GM23248 (cell line): ENCODE data around the gene HNF1A. TPM values are rescaled to one million over a fixed set of nuclear protein-coding genes. Genes with fewer than 3 reads are reported as not detected.
A peak's percentile ranks its signal among the peaks of the same experiment; 100 is the strongest.

ENCODE experiments used
- DNase-seq: peaks from one replicate; pipeline ENCODE4 v3.0.0-alpha.2; 2015
- H2AFZ ChIP-seq: fragments of 200-600 bp; sonication (generic); 2 replicates; pipeline ENCODE4 v1.6.1; 2016; ENCODE audit warnings: antibody characterized with exemption
- H3F3A ChIP-seq: fragments of 200-600 bp; sonication (generic); 2 replicates; pipeline ENCODE4 v1.6.1; 2016; ENCODE audit warnings: mild to moderate bottlenecking, antibody characterized with exemption, mixed run types; ENCODE audit not compliant: insufficient read depth
- H3K27ac ChIP-seq: fragments of 200-600 bp; sonication (generic); 2 replicates; pipeline ENCODE4 v1.5.1; 2016; ENCODE audit warnings: mild to moderate bottlenecking
- H3K27me3 ChIP-seq: fragments of 200-600 bp; sonication (generic); replicated peaks from 2 replicates; pipeline ENCODE4 v1.6.1; 2016; ENCODE audit warnings: mild to moderate bottlenecking; ENCODE audit not compliant: insufficient read depth
- H3K36me3 ChIP-seq: fragments of 200-600 bp; sonication (generic); 2 replicates; pipeline ENCODE4 v1.6.1; 2016; ENCODE audit warnings: low read depth, mild to moderate bottlenecking
- H3K4me1 ChIP-seq: fragments of 200-600 bp; sonication (generic); 2 replicates; pipeline ENCODE4 v1.6.1; 2016; ENCODE audit warnings: mild to moderate bottlenecking; ENCODE audit not compliant: insufficient read depth
- H3K4me2 ChIP-seq: fragments of 200-600 bp; sonication (generic); one replicate; pipeline ENCODE4 v1.6.1; 2016; ENCODE audit warnings: mild to moderate bottlenecking; ENCODE audit not compliant: unreplicated experiment
- H3K4me3 ChIP-seq: fragments of 200-600 bp; sonication (generic); 2 replicates; pipeline ENCODE4 v1.5.1; 2016; ENCODE audit warnings: mild to moderate bottlenecking
- H3K79me2 ChIP-seq: fragments of 200-600 bp; sonication (generic); 2 replicates; pipeline ENCODE4 v1.6.1; 2016; ENCODE audit warnings: mild to moderate bottlenecking; ENCODE audit not compliant: insufficient read depth
- H3K9ac ChIP-seq: fragments of 200-600 bp; sonication (generic); 2 replicates; pipeline ENCODE4 v1.6.1; 2016; ENCODE audit warnings: mild to moderate bottlenecking
- H3K9me2 ChIP-seq: fragments of 200-600 bp; sonication (generic); 2 replicates; pipeline ENCODE4 v1.6.1; 2016; ENCODE audit warnings: mixed run types, mild to moderate bottlenecking, moderate library complexity; ENCODE audit not compliant: insufficient read depth
- H3K9me3 ChIP-seq: fragments of 200-600 bp; sonication (generic); one replicate; pipeline ENCODE4 v1.6.1; 2017; ENCODE audit warnings: low read depth
- H4K20me1 ChIP-seq: fragments of 200-600 bp; sonication (generic); 2 replicates; pipeline ENCODE4 v1.6.0; 2016; ENCODE audit not compliant: insufficient read depth
- EZH2 ChIP-seq: fragments of 200-600 bp; sonication (generic); IDR thresholded peaks from 2 replicates; pipeline ENCODE4 v1.6.1; 2018; ENCODE audit warnings: antibody characterized with exemption, mild to moderate bottlenecking; ENCODE audit not compliant: insufficient read depth, poor library complexity, severe bottlenecking
- EZH2phosphoT487 ChIP-seq: fragments of 200-600 bp; sonication (generic); IDR thresholded peaks from 2 replicates; pipeline ENCODE4 v1.6.1; 2018; ENCODE audit warnings: antibody characterized with exemption, moderate library complexity, mild to moderate bottlenecking, low read depth; ENCODE audit not compliant: insufficient read depth
- WGBS, 2 experiments: methylation state at CpG; one replicate each; pipeline ENCODE4 v1.1.6; 2015 to 2017; ENCODE audit warnings: low lambda C conversion rate in 2 of 2, low coverage in 1 of 2; ENCODE audit errors: missing lambda C conversion rate in 2 of 2; 5-methylcytosine and 5-hydroxymethylcytosine counted together
- in situ Hi-C: fragments of 300-500 bp; cut with MboI; formaldehyde crosslinking; loops from 2 replicates; pipeline ENCODE4 v1.15.0; 2020
- polyA plus RNA-seq: library from polyadenylated mRNA; unstranded; fragments of >200 nt; fragmentation: Nextera tagmentation; extraction: Ambion mirVana; gene quantifications from 2 replicates; pipeline ENCODE4 v1.2.1, GENCODE V29; 2016
- total RNA-seq: library from RNA; depleted of rRNA; stranded (reverse); fragments of >200 nt; shearing (Covaris generic); gene quantifications from 2 replicates; pipeline ENCODE4 v1.2.3, GENCODE V29; 2014

The HNF1A gene
- total and polyA plus RNA-seq, 2 experiments from 2014 or later = not detected

DNA sequence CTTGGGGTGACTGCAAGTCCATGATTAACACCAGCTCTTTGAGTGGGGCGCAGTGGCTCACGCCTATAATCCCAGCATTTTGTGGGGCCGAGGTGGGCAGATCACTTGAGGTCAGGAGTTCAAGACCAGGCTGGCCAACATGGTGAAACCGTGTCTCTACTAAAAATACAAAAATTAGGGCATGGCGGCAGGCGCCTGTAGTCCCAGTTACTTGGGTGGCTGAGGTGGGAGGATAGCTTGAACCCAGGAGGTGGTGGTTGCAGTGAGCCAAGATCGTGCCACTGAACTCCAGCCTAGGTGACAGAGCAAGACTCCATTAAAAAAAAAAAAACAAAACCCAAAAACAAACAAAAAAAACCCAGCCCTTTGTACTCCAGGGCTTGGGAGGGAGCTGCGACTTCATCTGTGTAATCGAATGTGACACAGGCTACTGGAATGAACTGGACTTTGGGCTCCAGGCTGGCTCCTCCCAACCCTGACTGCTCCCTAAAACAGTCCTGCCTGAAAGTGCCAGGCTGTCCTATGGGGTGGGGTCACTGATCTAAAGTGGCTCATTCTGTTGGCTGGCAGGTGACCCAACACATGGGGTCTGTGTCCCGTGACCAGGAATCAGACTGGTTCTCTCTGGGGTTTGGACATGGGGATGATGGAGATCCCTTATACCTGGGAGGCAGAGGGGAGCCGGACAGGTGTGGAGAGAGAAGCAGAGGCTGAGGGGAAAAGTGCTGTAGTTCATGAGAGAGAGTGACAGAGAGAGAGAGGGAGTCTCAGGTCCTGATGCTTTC lies 47.3 kb downstream of the HNF1A start:
- WGBS, 2 experiments = 81 to 84% methylated on average over 11 of the region's 11 CpGs
- Histone ChIP-seq H3K4me1 (peaks cover 2% of the 10 kb centered on the region; the same call in 1 of the 2 replicates), H3K27ac (no peak overlapping the region), H3K79me2 (no peaks in the 10 kb centered on the region), H3K4me3 (no peak overlapping the region), H3K36me3 (no peaks in the 10 kb centered on the region), H3K9me2 (no peaks in the 10 kb centered on the region), H3K4me2 (no peak overlapping the region), H4K20me1 (no peaks in the 10 kb centered on the region), H3K27me3 (no peaks in the 10 kb centered on the region), H3F3A (no peaks in the 10 kb centered on the region), H3K9me3 (no peaks in the 10 kb centered on the region), H2AFZ (no peak overlapping the region), H3K9ac (no peak overlapping the region)
- no peak for TF ChIP-seq EZH2
- no peak for TF ChIP-seq EZH2phosphoT487
- in situ Hi-C loops = no loop called here
- DNase-seq = peak; percentile 61

DNA sequence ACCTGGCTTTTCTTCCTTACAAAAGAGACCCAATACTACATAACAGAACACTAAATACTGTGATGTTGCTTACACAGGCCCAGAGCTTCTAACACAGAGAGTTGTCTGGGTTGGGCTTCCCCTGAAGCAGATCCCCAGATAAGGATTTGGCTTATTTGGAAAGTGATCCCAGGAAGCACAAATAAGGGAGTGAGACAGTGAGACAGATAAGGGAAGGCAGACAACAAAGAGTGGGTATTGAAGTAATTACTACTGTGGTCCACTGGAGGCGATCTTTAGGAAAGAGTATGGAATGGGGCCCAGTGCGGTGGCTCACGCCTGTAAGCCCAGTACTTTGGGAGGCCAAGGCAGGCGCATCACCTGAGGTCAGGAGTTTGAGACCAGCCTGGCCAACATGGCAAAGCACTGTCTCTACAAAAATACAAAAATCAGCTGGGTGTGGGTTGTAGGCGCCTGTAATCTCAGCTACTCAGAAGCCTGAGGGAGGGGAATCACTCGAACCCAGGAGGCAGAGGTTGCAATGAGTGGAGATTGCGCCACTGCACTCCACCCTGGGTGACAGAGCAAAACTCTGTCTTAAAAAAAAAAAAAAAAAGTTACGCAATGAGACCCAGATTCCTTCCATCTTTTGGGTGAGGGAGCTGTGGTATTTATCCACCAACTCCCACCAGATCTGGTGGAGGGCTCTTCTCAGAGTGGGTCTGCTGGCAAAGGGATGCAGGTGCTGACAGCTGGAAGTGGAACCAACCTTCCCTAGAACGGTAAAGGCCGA lies 48.1 kb downstream of the HNF1A start:
- no peaks in the 10 kb centered on the region for H3K9me3 ChIP-seq
- TF ChIP-seq EZH2phosphoT487 = no peak
- TF ChIP-seq EZH2 = no peak
- in situ Hi-C loops = no loop called here

DNA sequence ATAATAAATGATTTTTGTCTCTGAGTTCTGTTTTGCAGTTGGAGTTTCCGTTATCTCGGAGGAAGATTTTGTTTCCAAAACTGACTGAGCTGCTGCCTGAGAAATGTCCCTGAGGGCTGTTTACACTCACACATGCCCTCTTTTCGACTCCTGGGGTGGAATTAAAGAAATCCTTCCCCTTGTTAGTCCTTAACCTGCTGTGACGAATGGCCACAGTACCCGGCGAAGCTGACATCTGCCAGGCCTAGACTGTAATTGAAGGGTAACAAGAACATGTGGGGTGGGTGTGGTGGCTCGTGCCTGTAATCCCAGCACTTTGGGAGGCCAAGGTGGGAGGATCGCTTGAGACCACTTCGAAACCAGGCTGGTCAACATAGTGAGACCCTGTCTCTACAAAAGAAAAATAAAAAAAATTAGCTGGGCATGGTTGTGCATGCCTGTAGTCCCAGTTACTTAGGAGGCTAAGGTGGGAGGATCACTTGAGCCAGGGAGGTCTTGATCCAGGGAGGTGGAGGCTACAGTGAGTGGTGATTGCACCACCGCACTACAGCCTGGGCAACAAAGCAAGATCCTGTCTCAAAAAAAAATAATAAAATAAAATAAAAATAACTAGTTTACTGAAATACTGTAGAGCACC lies 52.4 kb downstream of the HNF1A start:
- TF ChIP-seq EZH2phosphoT487 = no peak
- TF ChIP-seq EZH2 = no peak
- Histone ChIP-seq H3K9ac (no peak overlapping the region), H3K36me3 (no peaks in the 10 kb centered on the region), H3K4me2 (no peak overlapping the region), H3K79me2 (no peaks in the 10 kb centered on the region), H3K9me3 (no peaks in the 10 kb centered on the region), H3K9me2 (no peaks in the 10 kb centered on the region), H4K20me1 (no peaks in the 10 kb centered on the region), H3K27ac (no peak overlapping the region), H3K4me1 (peaks cover 14% of the 10 kb centered on the region), H3K27me3 (no peaks in the 10 kb centered on the region), H2AFZ (no peak overlapping the region), H3K4me3 (no peak overlapping the region), H3F3A (no peaks in the 10 kb centered on the region)
- in situ Hi-C loops = no loop called here
- DNase-seq = no peak
- WGBS, 2 experiments = 77 to 80% methylated on average over 10 of the region's 10 CpGs

More for the DNA sequence above, 48.1 kb downstream of the HNF1A start:
- peaks cover 2% of the 10 kb centered on the region; the same call in 1 of the 2 replicates for H3K4me1 ChIP-seq
- no peak overlapping the region for H3K4me3 ChIP-seq
- H3K27ac ChIP-seq = no peak overlapping the region
- no peaks in the 10 kb centered on the region for H3K9me2 ChIP-seq
- H3K36me3 ChIP-seq = no peaks in the 10 kb centered on the region
- H3K79me2 ChIP-seq = no peaks in the 10 kb centered on the region
- H3K4me2 ChIP-seq = no peak overlapping the region
- no peak overlapping the region for H2AFZ ChIP-seq
- H3K27me3 ChIP-seq = no peaks in the 10 kb centered on the region
- H3F3A ChIP-seq = no peaks in the 10 kb centered on the region
- H3K9ac ChIP-seq = no peak overlapping the region
- H4K20me1 ChIP-seq = no peaks in the 10 kb centered on the region
- no peak for DNase-seq
- 81 to 90% methylated on average over 10 of the region's 10 CpGs for WGBS, 2 experiments

DNA sequence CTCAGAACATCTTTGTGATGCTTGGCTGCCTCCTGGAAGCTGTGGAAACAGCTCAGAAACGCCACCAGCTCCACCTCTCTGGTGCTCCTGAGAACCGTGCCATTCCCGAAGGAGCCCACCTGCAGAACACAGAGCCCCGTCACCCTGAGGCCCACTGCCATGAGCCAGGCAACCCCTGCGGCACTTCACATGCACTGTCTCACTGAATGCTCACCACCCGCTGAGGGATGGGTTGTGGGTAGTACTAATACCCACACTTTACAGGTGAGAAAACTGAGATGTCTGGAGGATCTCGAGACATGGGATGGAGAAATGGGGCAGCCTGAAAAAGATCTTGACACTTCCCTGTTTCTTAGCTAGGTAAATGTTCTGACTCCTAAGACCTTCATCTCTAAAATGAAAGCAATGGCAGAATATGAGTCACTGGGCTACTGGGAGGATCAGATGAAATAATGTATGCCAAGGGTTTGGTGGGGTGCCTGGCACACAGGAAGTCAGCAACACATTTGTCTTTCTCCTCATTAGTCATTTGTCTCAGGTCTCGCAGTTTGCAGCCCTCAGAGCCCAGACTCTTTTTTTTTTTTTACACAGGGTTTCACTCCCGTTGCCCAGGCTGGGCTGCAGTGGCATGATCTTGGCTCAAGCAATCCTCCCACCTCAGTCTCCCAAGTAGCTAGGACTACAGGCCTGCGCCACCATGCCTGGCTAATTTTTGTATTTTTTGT lies 55.4 kb downstream of the HNF1A start:
- H3K36me3 ChIP-seq = no peaks in the 10 kb centered on the region
- H3K27ac ChIP-seq = no peak overlapping the region
- no peaks in the 10 kb centered on the region for H4K20me1 ChIP-seq
- DNase-seq = peak; percentile 78
- in situ Hi-C loops = no loop called here
- H3K9me3 ChIP-seq = no peaks in the 10 kb centered on the region
- H2AFZ ChIP-seq = no peak overlapping the region
- WGBS, 2 experiments = 78 to 80% methylated on average over 10 of the region's 10 CpGs
- H3F3A ChIP-seq = peaks cover 6% of the 10 kb centered on the region
- H3K4me1 ChIP-seq = peaks cover 23% of the 10 kb centered on the region
- peak overlapping the region; percentile 47 for H3K4me2 ChIP-seq
- no peaks in the 10 kb centered on the region for H3K79me2 ChIP-seq
- H3K9ac ChIP-seq = no peak overlapping the region
- H3K9me2 ChIP-seq = no peaks in the 10 kb centered on the region
- no peaks in the 10 kb centered on the region for H3K27me3 ChIP-seq
- no peak for TF ChIP-seq EZH2phosphoT487
- no peak overlapping the region for H3K4me3 ChIP-seq
